ENCODE data around the gene IRF2BP1. TPM values are rescaled to one million over a fixed set of nuclear protein-coding genes. Genes with fewer than 3 reads are reported as not detected.

IRF2BP1 gene
- total and polyA plus RNA-seq, 2 of the 13 experiments (the other 11 are each of a cell fraction or from before 2014, with no cell fraction given) = 4.3 to 14.3 TPM

GRCh38 chr19:45901912-45902650 is 16.1 kb upstream of the IRF2BP1 start, which contains the start of gene MYPOP (continued):
- TF ChIP-seq POLR2A (IDR thresholded peaks at IDR 0.05; ENCODE audit: insufficient read depth in 1 of 2, low read depth in 2 of 2, low read length in 2 of 2) = peak; percentile 36 to 71; a peak in 2 of 4 replicates
- TF ChIP-seq ZNF710 (CRISPR knock-in tag; IDR thresholded peaks at IDR 0.05; ENCODE audit: borderline replicate concordance) = peak; percentile 32; the same call in 1 of the 2 replicates
- TF ChIP-seq HINFP (CRISPR knock-in tag; IDR thresholded peaks at IDR 0.05; ENCODE audit: low read depth) = no peak
- peak; percentile 5 for TF ChIP-seq TBL1XR1 (IDR thresholded peaks at IDR 0.05; ENCODE audit: borderline replicate concordance, low read length, partially characterized antibody)

- CTCF ChIA-PET (ENCODE audit: low intra/inter-chr PET ratio, low total read pairs) = interaction anchor here (0.8 to 1.6 kb wide), 2 partner anchors 18 to 85 kb away, joined by 3 to 4 read pairs; no protein-coding TSS in a partner anchor
- Histone ChIP-seq H3K9me3 (ENCODE audit: low read length) (no peaks in the 10 kb centered on the region), H2AFZ (ENCODE audit: low read length) (no peak overlapping the region), H3K4me2 (ENCODE audit: low read depth, low read length) (peak overlapping the region; percentile 86), H3K36me3 (replicated peaks in 1 of 2; ENCODE audit: control insufficient read depth in 1 of 2, insufficient read depth in 2 of 2, low read length in 2 of 2) (peaks cover 1 to 13% of the 10 kb centered on the region in 2 experiments; a peak in 3 of 5 replicates), H4K20me1 (ENCODE audit: insufficient read depth, low read length) (no peaks in the 10 kb centered on the region), H3K27ac (ENCODE audit: extremely low read length, insufficient read depth, low read length) (peak overlapping the region; percentile 90), H3K4me1 (ENCODE audit: insufficient read depth, low read length) (peaks cover 48% of the 10 kb centered on the region), H3K79me2 (ENCODE audit: insufficient read depth, low read length) (peaks cover 17% of the 10 kb centered on the region), H3K27me3 (ENCODE audit: control insufficient read depth in 1 of 2, insufficient read depth in 2 of 2, low read length in 2 of 2) (peaks cover 0 to 3% of the 10 kb centered on the region in 2 experiments; a peak in 2 of 5 replicates), H3K9ac (ENCODE audit: insufficient read depth, low read depth, low read length) (peak overlapping the region; percentile 79), H3K4me3 (replicated peaks in 1 of 3; ENCODE audit: insufficient read depth in 1 of 3, low read depth in 2 of 3, low read length in 3 of 3) (peak overlapping the region; percentile 63 to 87 (median 83))
- no peak for FAIRE-seq
- intact Hi-C loops (cut with micrococcal nuclease; ENCODE audit: unreplicated experiment) (no loop called here), in situ Hi-C loops (cut with HindIII; ENCODE audit: extremely low pct_ligation_motif_present, low pct_unique_long_range_greater_than_20kb) (loop anchor here (10.0 kb wide), 1 partner anchor 173 kb away; no protein-coding TSS in a partner anchor)
- POLR2A ChIA-PET = interaction anchor here (1.1 to 3.4 kb wide), 4 partner anchors 16 to 38 kb away, joined by 3 to 24 read pairs (median 18); partner anchors contain the start of genes FOXA3, IRF2BP1 and SYMPK
- peak; percentile 13 for ATAC-seq
- DNase-seq (ENCODE audit: low spot score) = no peak
- no CpG with 5 or more reads among the region's 69 CpGs for WGBS (ENCODE audit: low lambda C conversion rate)
- BruUV-seq (replicated peaks) = no TSS peak
- TF ChIP-seq RNF219 (CRISPR knock-in tag; IDR thresholded peaks at IDR 0.05) (no peak), ZNF549 (CRISPR knock-in tag; IDR thresholded peaks at IDR 0.05) (no peak), ZNF414 (CRISPR knock-in tag; IDR thresholded peaks at IDR 0.05) (no peak)
- TF ChIP-seq, protein P1, sequence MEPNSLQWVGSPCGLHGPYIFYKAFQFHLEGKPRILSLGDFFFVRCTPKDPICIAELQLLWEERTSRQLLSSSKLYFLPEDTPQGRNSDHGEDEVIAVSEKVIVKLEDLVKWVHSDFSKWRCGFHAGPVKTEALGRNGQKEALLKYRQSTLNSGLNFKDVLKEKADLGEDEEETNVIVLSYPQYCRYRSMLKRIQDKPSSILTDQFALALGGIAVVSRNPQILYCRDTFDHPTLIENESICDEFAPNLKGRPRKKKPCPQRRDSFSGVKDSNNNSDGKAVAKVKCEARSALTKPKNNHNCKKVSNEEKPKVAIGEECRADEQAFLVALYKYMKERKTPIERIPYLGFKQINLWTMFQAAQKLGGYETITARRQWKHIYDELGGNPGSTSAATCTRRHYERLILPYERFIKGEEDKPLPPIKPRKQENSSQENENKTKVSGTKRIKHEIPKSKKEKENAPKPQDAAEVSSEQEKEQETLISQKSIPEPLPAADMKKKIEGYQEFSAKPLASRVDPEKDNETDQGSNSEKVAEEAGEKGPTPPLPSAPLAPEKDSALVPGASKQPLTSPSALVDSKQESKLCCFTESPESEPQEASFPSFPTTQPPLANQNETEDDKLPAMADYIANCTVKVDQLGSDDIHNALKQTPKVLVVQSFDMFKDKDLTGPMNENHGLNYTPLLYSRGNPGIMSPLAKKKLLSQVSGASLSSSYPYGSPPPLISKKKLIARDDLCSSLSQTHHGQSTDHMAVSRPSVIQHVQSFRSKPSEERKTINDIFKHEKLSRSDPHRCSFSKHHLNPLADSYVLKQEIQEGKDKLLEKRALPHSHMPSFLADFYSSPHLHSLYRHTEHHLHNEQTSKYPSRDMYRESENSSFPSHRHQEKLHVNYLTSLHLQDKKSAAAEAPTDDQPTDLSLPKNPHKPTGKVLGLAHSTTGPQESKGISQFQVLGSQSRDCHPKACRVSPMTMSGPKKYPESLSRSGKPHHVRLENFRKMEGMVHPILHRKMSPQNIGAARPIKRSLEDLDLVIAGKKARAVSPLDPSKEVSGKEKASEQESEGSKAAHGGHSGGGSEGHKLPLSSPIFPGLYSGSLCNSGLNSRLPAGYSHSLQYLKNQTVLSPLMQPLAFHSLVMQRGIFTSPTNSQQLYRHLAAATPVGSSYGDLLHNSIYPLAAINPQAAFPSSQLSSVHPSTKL (CRISPR knock-in tag; IDR thresholded peaks at IDR 0.05) = 0 out of 2 replicates have a peak, but pooled peaks have one; percentile 8
Observed at GRCh38 chr19:45901432-45901911, 15.5 kb upstream of the IRF2BP1 start.

Measured in HepG2 (cell line).